Measurements from ENCODE around the gene GRK4.

The GRK4 gene

GRCh38 chr4:2961811-2962441, 1.4 kb upstream of the GRK4 start:
- no peaks in the 10 kb centered on the region for H3K27me3 ChIP-seq (ENCODE audit: insufficient read depth, poor library complexity, severe bottlenecking)
- H3K9me3 ChIP-seq (ENCODE audit: severe bottlenecking) = no peaks in the 10 kb centered on the region
- ATAC-seq (ENCODE audit: low read depth) (no peak), DNase-seq (ENCODE audit: low spot score) (no peak)
- TF ChIP-seq CTCF (IDR thresholded peaks at IDR 0.05; ENCODE audit: poor library complexity, severe bottlenecking) = no peak
- H3K27ac ChIP-seq (ENCODE audit: poor library complexity, severe bottlenecking) = peak overlapping the region; percentile 45
- H3K4me3 ChIP-seq (ENCODE audit: severe bottlenecking) = peak overlapping the region; percentile 82
- H3K36me3 ChIP-seq (ENCODE audit: low read depth) = peaks cover 34% of the 10 kb centered on the region
- peaks cover 7% of the 10 kb centered on the region for H3K4me1 ChIP-seq (ENCODE audit: insufficient read depth, poor library complexity, severe bottlenecking)

GRCh38 chr4:2962614-2963174, 677 bp upstream of the GRK4 start:
- DNase-seq (ENCODE audit: low spot score) = no peak
- no peak for TF ChIP-seq CTCF (IDR thresholded peaks at IDR 0.05; ENCODE audit: poor library complexity, severe bottlenecking)

GRCh38 chr4:2963966-2964471, 648 bp downstream of the GRK4 start:
- no peak for TF ChIP-seq CTCF (IDR thresholded peaks at IDR 0.05; ENCODE audit: poor library complexity, severe bottlenecking)
- Histone ChIP-seq H3K27ac (ENCODE audit: poor library complexity, severe bottlenecking) (peak overlapping the region; percentile 45), H3K27me3 (ENCODE audit: insufficient read depth, poor library complexity, severe bottlenecking) (no peaks in the 10 kb centered on the region), H3K36me3 (ENCODE audit: low read depth) (peaks cover 13% of the 10 kb centered on the region), H3K4me3 (ENCODE audit: severe bottlenecking) (peak overlapping the region; percentile 82), H3K4me1 (ENCODE audit: insufficient read depth, poor library complexity, severe bottlenecking) (peaks cover 4% of the 10 kb centered on the region), H3K9me3 (ENCODE audit: severe bottlenecking) (no peaks in the 10 kb centered on the region)
- DNase-seq (ENCODE audit: low spot score) (no peak), ATAC-seq (ENCODE audit: low read depth) (peak; percentile 43)

More at GRCh38 chr4:2962614-2963174, 677 bp upstream of the GRK4 start:
- peak; percentile 25 for ATAC-seq (ENCODE audit: low read depth)
- Histone ChIP-seq H3K9me3 (ENCODE audit: severe bottlenecking) (no peaks in the 10 kb centered on the region), H3K36me3 (ENCODE audit: low read depth) (peaks cover 27% of the 10 kb centered on the region), H3K27ac (ENCODE audit: poor library complexity, severe bottlenecking) (peak overlapping the region; percentile 45), H3K4me3 (ENCODE audit: severe bottlenecking) (peak overlapping the region; percentile 82), H3K4me1 (ENCODE audit: insufficient read depth, poor library complexity, severe bottlenecking) (peaks cover 7% of the 10 kb centered on the region), H3K27me3 (ENCODE audit: insufficient read depth, poor library complexity, severe bottlenecking) (no peaks in the 10 kb centered on the region)

GRCh38 chr4:2964706-2965258, 1.4 kb downstream of the GRK4 start:
- H3K36me3 ChIP-seq (ENCODE audit: low read depth) = peaks cover 11% of the 10 kb centered on the region
- peaks cover 4% of the 10 kb centered on the region for H3K4me1 ChIP-seq (ENCODE audit: insufficient read depth, poor library complexity, severe bottlenecking)
- DNase-seq (ENCODE audit: low spot score) (no peak), ATAC-seq (ENCODE audit: low read depth) (no peak)
- H3K4me3 ChIP-seq (ENCODE audit: severe bottlenecking) = no peak overlapping the region
- no peaks in the 10 kb centered on the region for H3K9me3 ChIP-seq (ENCODE audit: severe bottlenecking)
- H3K27ac ChIP-seq (ENCODE audit: poor library complexity, severe bottlenecking) = no peak overlapping the region
- no peaks in the 10 kb centered on the region for H3K27me3 ChIP-seq (ENCODE audit: insufficient read depth, poor library complexity, severe bottlenecking)
- no peak for TF ChIP-seq CTCF (IDR thresholded peaks at IDR 0.05; ENCODE audit: poor library complexity, severe bottlenecking)
